CD14-positive monocyte (primary cell): ENCODE measurements around the gene RPUSD3. TPM values are rescaled to one million over a fixed set of nuclear protein-coding genes. Genes with fewer than 3 reads are reported as not detected.

Experiments used
- DNase-seq, 3 donors: peaks; one replicate each; pipeline ENCODE4 v3.0.0-alpha.2; 2011 to 2022
- H2AFZ ChIP-seq: 2 replicates; pipeline ENCODE4 v1.6.0; 2012; ENCODE audit warnings: mild to moderate bottlenecking, low read depth, low read length, inconsistent platforms; ENCODE audit not compliant: insufficient read depth, poor library complexity, severe bottlenecking
- H3K27ac ChIP-seq, 2 donors: 1 replicate in 1 of 2; 2 replicates in 1 of 2; pipeline ENCODE4 v1.5.1; 2012 to 2013; ENCODE audit warnings: low read length in 2 of 2, control low read depth in 1 of 2, inconsistent platforms in 1 of 2, low read depth in 1 of 2, mild to moderate bottlenecking in 1 of 2
- H3K27me3 ChIP-seq, 2 donors: one replicate each; pipeline versions ENCODE4 v1.6.0 to v1.6.1; 2011 to 2013; ENCODE audit warnings: low read length in 2 of 2; ENCODE audit not compliant: control insufficient read depth in 2 of 2, insufficient read depth in 2 of 2
- H3K36me3 ChIP-seq, 2 donors: replicated peaks in 1 of 2; 1 replicate in 1 of 2; 2 replicates in 1 of 2; pipeline versions ENCODE4 v1.5.1 to v1.6.1; 2012 to 2013; ENCODE audit warnings: low read length in 2 of 2, control low read depth in 1 of 2, inconsistent platforms in 1 of 2, mild to moderate bottlenecking in 1 of 2; ENCODE audit not compliant: insufficient read depth in 2 of 2, control insufficient read depth in 1 of 2
- H3K4me1 ChIP-seq, 2 donors: 1 replicate in 1 of 2; 2 replicates in 1 of 2; pipeline versions ENCODE4 v1.5.1 to v1.6.1; 2012 to 2013; ENCODE audit warnings: low read length in 2 of 2, control low read depth in 1 of 2, inconsistent platforms in 1 of 2, mild to moderate bottlenecking in 1 of 2, moderate library complexity in 1 of 2; ENCODE audit not compliant: insufficient read depth in 2 of 2, control insufficient read depth in 1 of 2
- H3K4me2 ChIP-seq: replicated peaks from 2 replicates; pipeline ENCODE3; 2012; ENCODE audit warnings: low read length, moderate library complexity, mild to moderate bottlenecking; ENCODE audit not compliant: poor library complexity, severe bottlenecking; ENCODE audit errors: extremely low read depth
- H3K4me3 ChIP-seq, 3 experiments: fragments of 200-600 bp in 1 of 3; sonication (generic) in 1 of 3; replicated peaks in 1 of 3; 1 replicate in 2 of 3; 2 replicates in 1 of 3; pipeline ENCODE4 v1.5.1; 2011 to 2013; ENCODE audit warnings: low read length in 3 of 3, mild to moderate bottlenecking in 3 of 3, control low read depth in 2 of 3, low read depth in 2 of 3, inconsistent platforms in 1 of 3, moderate library complexity in 1 of 3
- H3K79me2 ChIP-seq: 2 replicates; pipeline ENCODE4 v1.6.0; 2012; ENCODE audit warnings: mild to moderate bottlenecking, control low read depth, inconsistent platforms, low read length, moderate library complexity; ENCODE audit not compliant: insufficient read depth
- H3K9ac ChIP-seq: 2 replicates; pipeline ENCODE4 v1.6.0; 2017; ENCODE audit warnings: low read length, mild to moderate bottlenecking; ENCODE audit not compliant: insufficient read depth, poor library complexity, severe bottlenecking
- H3K9me3 ChIP-seq, 2 donors: replicated peaks in 1 of 2; 1 replicate in 1 of 2; 2 replicates in 1 of 2; pipeline versions ENCODE4 v1.5.1 to v1.6.1; 2012 to 2013; ENCODE audit warnings: low read length in 2 of 2, control low read depth in 1 of 2; ENCODE audit not compliant: control insufficient read depth in 1 of 2, insufficient read depth in 1 of 2
- H4K20me1 ChIP-seq: 2 replicates; pipeline ENCODE4 v1.6.0; 2012; ENCODE audit warnings: mild to moderate bottlenecking, low read length, control low read depth, moderate library complexity; ENCODE audit not compliant: insufficient read depth
- H3K27ac Mint-ChIP-seq, 7 donors: one replicate each; pipeline ENCODE4 v1.8.0; 2020; ENCODE audit warnings: mild to moderate bottlenecking in 7 of 7, mixed read lengths in 7 of 7, moderate library complexity in 6 of 7, inconsistent platforms in 2 of 7
- H3K27me3 Mint-ChIP-seq, 3 donors: one replicate each; pipeline ENCODE4 v1.8.0; 2021 to 2022; ENCODE audit warnings: low read depth in 3 of 3, mild to moderate bottlenecking in 3 of 3, mixed read lengths in 3 of 3, moderate library complexity in 3 of 3, inconsistent platforms in 1 of 3
- H3K36me3 Mint-ChIP-seq, 2 donors: one replicate each; pipeline ENCODE4 v1.8.0; 2020; ENCODE audit warnings: mixed read lengths in 2 of 2, inconsistent platforms in 1 of 2, mild to moderate bottlenecking in 1 of 2
- H3K4me1 Mint-ChIP-seq: one replicate; pipeline ENCODE4 v1.8.0; 2020; ENCODE audit warnings: mild to moderate bottlenecking, mixed read lengths
- H3K4me3 Mint-ChIP-seq, 2 donors: one replicate each; pipeline ENCODE4 v1.8.0; 2020; ENCODE audit warnings: mild to moderate bottlenecking in 2 of 2, mixed read lengths in 2 of 2, moderate library complexity in 1 of 2
- H3K9me3 Mint-ChIP-seq, 7 donors: one replicate each; pipeline ENCODE4 v1.8.0; 2020 to 2022; ENCODE audit warnings: mixed read lengths in 7 of 7, mild to moderate bottlenecking in 6 of 7, moderate library complexity in 6 of 7, inconsistent platforms in 2 of 7
- WGBS: methylation state at CpG from one replicate; pipeline ENCODE4 v1.1.5; 2013; ENCODE audit warnings: missing lambda C conversion rate; ENCODE audit not compliant: insufficient coverage; 5-methylcytosine and 5-hydroxymethylcytosine counted together
- intact Hi-C, 2 donors: fragments of 100-400 bp; cut with micrococcal nuclease; formaldehyde crosslinking; loops; one replicate each; pipeline versions ENCODE4 v1.15.0 to v1.15.1; 2023
- polyA plus RNA-seq, 3 donors: library from polyadenylated mRNA; depleted of rRNA in 1 of 3; unstranded in 2 of 3; stranded (reverse) in 1 of 3; fragments of 300-500 nt in 2 of 3; fragments of >200 nt in 1 of 3; fragmentation: Illumina TruSeq in 2 of 3; gene quantifications; 1 replicate in 2 of 3; 2 replicates in 1 of 3; pipeline ENCODE4 v1.2.3, GENCODE V29; 2012 to 2021
- TF ChIP-seq, protein P1 (sequence below): fragments of 200-600 bp; IDR thresholded peaks from one replicate; pipeline ENCODE4 v1.8.0; 2022; ENCODE audit warnings: antibody characterized with exemption, mild to moderate bottlenecking

RPUSD3 gene
- polyA plus RNA-seq, 3 donors = 42.6 to 51.5 (median 43.4) TPM

DNA sequence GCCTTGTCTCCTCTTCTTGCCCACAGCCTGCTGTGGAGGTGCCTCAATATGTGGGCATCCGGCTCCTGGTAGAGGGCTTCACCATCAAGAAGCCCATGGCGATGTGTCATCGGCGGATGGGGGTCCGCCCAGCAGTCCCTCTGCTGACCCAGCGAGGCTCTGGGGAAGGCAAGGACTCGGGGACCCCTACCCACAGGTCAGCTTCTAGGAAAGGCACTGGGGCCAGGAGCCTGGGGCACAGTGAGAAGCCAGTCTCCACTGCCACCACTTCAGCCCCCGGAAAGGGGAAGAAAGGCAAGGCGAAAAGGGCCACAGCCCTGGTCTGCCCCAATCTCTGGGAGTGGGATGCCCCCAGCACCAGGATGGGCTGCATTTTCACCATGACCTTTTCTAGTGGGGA lies 10.7 kb downstream of the RPUSD3 start:
- no peak overlapping the region for H3K9ac ChIP-seq
- TF ChIP-seq, protein P1, sequence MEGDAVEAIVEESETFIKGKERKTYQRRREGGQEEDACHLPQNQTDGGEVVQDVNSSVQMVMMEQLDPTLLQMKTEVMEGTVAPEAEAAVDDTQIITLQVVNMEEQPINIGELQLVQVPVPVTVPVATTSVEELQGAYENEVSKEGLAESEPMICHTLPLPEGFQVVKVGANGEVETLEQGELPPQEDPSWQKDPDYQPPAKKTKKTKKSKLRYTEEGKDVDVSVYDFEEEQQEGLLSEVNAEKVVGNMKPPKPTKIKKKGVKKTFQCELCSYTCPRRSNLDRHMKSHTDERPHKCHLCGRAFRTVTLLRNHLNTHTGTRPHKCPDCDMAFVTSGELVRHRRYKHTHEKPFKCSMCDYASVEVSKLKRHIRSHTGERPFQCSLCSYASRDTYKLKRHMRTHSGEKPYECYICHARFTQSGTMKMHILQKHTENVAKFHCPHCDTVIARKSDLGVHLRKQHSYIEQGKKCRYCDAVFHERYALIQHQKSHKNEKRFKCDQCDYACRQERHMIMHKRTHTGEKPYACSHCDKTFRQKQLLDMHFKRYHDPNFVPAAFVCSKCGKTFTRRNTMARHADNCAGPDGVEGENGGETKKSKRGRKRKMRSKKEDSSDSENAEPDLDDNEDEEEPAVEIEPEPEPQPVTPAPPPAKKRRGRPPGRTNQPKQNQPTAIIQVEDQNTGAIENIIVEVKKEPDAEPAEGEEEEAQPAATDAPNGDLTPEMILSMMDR = no peak
- no peak overlapping the region for H3K4me2 ChIP-seq
- H3K27ac ChIP-seq = no peak overlapping the region
- peaks cover 5% of the 10 kb centered on the region in 2 donors for H3K4me1 ChIP-seq
- no peak overlapping the region for H2AFZ ChIP-seq
- H3K36me3 Mint-ChIP-seq = peaks cover 58 to 77% of the 10 kb centered on the region in 2 donors
- H3K4me3 ChIP-seq = no peak overlapping the region
- H3K27ac Mint-ChIP-seq = peak overlapping the region in 1 of 7 donors; percentile 36
- peaks cover 6% of the 10 kb centered on the region for H3K4me1 Mint-ChIP-seq
- DNase-seq = no peak
- H4K20me1 ChIP-seq = no peaks in the 10 kb centered on the region
- no peaks in the 10 kb centered on the region for H3K9me3 ChIP-seq
- no peak overlapping the region for H3K4me3 Mint-ChIP-seq
- H3K27me3 ChIP-seq = no peaks in the 10 kb centered on the region
- H3K27me3 Mint-ChIP-seq = peaks cover 0 to 4% (median 2%) of the 10 kb centered on the region in 3 donors
- H3K9me3 Mint-ChIP-seq = no peaks in the 10 kb centered on the region
- H3K36me3 ChIP-seq = peaks cover 50 to 69% of the 10 kb centered on the region in 2 donors
- 100% methylated on average over 6 of the region's 9 CpGs for WGBS
- no peaks in the 10 kb centered on the region for H3K79me2 ChIP-seq
- intact Hi-C loops = no loop called here

DNA sequence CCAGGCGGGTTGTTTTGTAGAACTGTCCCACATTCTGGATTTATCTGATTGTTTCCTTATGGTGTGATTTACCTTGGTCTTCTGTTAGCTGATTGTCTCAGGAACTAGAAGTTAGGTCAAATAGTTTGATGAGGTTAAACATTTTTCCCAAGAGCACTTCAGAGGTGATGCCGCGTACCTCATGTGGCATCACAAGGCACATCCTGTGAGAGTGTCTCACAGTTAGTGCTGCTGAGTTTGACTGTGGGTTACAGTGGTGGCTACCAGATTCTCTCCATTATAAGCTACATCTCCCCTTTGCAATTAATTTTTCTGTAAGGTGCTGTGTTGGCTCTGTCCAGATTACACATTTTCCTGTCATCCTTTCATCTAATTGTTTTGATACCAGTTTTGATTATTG lies 12.6 kb downstream of the RPUSD3 start:
- Histone ChIP-seq H3K36me3 (peaks cover 47 to 78% of the 10 kb centered on the region in 2 donors), H4K20me1 (no peaks in the 10 kb centered on the region), H3K9ac (no peak overlapping the region), H3K4me1 (no peaks in the 10 kb centered on the region), H3K27ac (no peak overlapping the region), H2AFZ (no peak overlapping the region), H3K9me3 (no peaks in the 10 kb centered on the region), H3K27me3 (no peaks in the 10 kb centered on the region), H3K79me2 (no peaks in the 10 kb centered on the region), H3K4me2 (no peak overlapping the region), H3K4me3 (no peak overlapping the region)
- DNase-seq = no peak
- TF ChIP-seq, protein P1 = no peak
- Mint-ChIP-seq H3K4me1 (peaks cover 2% of the 10 kb centered on the region), H3K36me3 (peaks cover 60 to 85% of the 10 kb centered on the region in 2 donors), H3K9me3 (no peaks in the 10 kb centered on the region), H3K27ac (no peak overlapping the region), H3K27me3 (peaks cover 0 to 2% (median 2%) of the 10 kb centered on the region in 3 donors), H3K4me3 (no peak overlapping the region)
- intact Hi-C loops = no loop called here
- 100% methylated on average over 1 of the region's 3 CpGs for WGBS
